ENCODE results near the gene CCDC170.

Gene CCDC170

GRCh38 chr6:151616091-151616513 is 122.3 kb downstream of the CCDC170 start:
- DNase-seq (ENCODE audit: low read depth in 2 of 2): no peak

- DNase-seq (ENCODE audit: low read depth in 2 of 2): no peak
Observed at GRCh38 chr6:151616600-151616999, 122.8 kb downstream of the CCDC170 start.

- no peak for DNase-seq (ENCODE audit: low read depth in 2 of 2)
Observed at GRCh38 chr6:151617539-151617938, 123.7 kb downstream of the CCDC170 start.

GRCh38 chr6:151618717-151619116 is 124.9 kb downstream of the CCDC170 start:
- no peak for DNase-seq (ENCODE audit: low read depth in 2 of 2)

GRCh38 chr6:151620179-151620578 is 126.4 kb downstream of the CCDC170 start:
- no peak for DNase-seq (ENCODE audit: low read depth in 2 of 2)

GRCh38 chr6:151624071-151624470 is 130.3 kb downstream of the CCDC170 start:
- DNase-seq (ENCODE audit: low read depth in 2 of 2): no peak

- DNase-seq (ENCODE audit: low read depth in 2 of 2): no peak
Observed at GRCh38 chr6:151624481-151624880, 130.7 kb downstream of the CCDC170 start.

GRCh38 chr6:151624900-151625536 is 131.2 kb downstream of the CCDC170 start:
- DNase-seq (ENCODE audit: low read depth in 2 of 2): no peak

GRCh38 chr6:151627689-151628444 is 134.1 kb downstream of the CCDC170 start:
- no peak for DNase-seq (ENCODE audit: low read depth in 2 of 2)

- DNase-seq (ENCODE audit: low read depth in 2 of 2): no peak
Observed at GRCh38 chr6:151629791-151630190, 136.0 kb downstream of the CCDC170 start.

- DNase-seq (ENCODE audit: low read depth in 2 of 2): no peak
Observed at GRCh38 chr6:151630387-151630786, 136.6 kb downstream of the CCDC170 start.

GRCh38 chr6:151630991-151631655 is 137.3 kb downstream of the CCDC170 start:
- DNase-seq (ENCODE audit: low read depth in 2 of 2): no peak

GRCh38 chr6:151632415-151632987 is 138.7 kb downstream of the CCDC170 start:
- no peak for DNase-seq (ENCODE audit: low read depth in 2 of 2)

GRCh38 chr6:151633526-151634335 is 139.9 kb downstream of the CCDC170 start:
- DNase-seq (ENCODE audit: low read depth in 2 of 2): no peak

GRCh38 chr6:151634336-151634720 is 140.5 kb downstream of the CCDC170 start:
- no peak for DNase-seq (ENCODE audit: low read depth in 2 of 2)

- DNase-seq (ENCODE audit: low read depth in 2 of 2): no peak
Observed at GRCh38 chr6:151635741-151636140, 141.9 kb downstream of the CCDC170 start.

GRCh38 chr6:151637814-151638213 is 144.0 kb downstream of the CCDC170 start:
- no peak for DNase-seq (ENCODE audit: low read depth in 2 of 2)

- no peak for DNase-seq (ENCODE audit: low read depth in 2 of 2)
Observed at GRCh38 chr6:151639750-151640149, 145.9 kb downstream of the CCDC170 start.

- no peak for DNase-seq (ENCODE audit: low read depth in 2 of 2)
Observed at GRCh38 chr6:151641028-151641427, 147.2 kb downstream of the CCDC170 start.

- no peak for DNase-seq (ENCODE audit: low read depth in 2 of 2)
Observed at GRCh38 chr6:151647976-151648639, 154.3 kb downstream of the CCDC170 start.

GRCh38 chr6:151649835-151650234 is 156.0 kb downstream of the CCDC170 start:
- no peak for DNase-seq (ENCODE audit: low read depth in 2 of 2)

All from stimulated activated CD8-positive, alpha-beta memory T cell treated with anti-CD3 and anti-CD28 coated beads, Interleukin-2, amount 100 ng/mL, for 1 hour (primary cell).